Mammary epithelial cell (primary cell): Measurements from ENCODE around the gene MYH14.

Source experiments
- CTCF ChIP-seq, 2 donors: IDR thresholded peaks in 1 of 2; conservative IDR thresholded peaks in 1 of 2; 2 replicates each; pipeline ENCODE4 v1.5.1; 2011 to 2012; ENCODE audit warnings: inconsistent platforms in 2 of 2, low read length in 2 of 2, mild to moderate bottlenecking in 2 of 2, control low read depth in 1 of 2, low read depth in 1 of 2; ENCODE audit not compliant: insufficient read depth in 1 of 2; ENCODE audit errors: extremely low read depth in 1 of 2
- EZH2 ChIP-seq: IDR thresholded peaks from 2 replicates; pipeline ENCODE4 v1.6.1; 2012; ENCODE audit warnings: low read length, inconsistent platforms, borderline replicate concordance

DNA sequence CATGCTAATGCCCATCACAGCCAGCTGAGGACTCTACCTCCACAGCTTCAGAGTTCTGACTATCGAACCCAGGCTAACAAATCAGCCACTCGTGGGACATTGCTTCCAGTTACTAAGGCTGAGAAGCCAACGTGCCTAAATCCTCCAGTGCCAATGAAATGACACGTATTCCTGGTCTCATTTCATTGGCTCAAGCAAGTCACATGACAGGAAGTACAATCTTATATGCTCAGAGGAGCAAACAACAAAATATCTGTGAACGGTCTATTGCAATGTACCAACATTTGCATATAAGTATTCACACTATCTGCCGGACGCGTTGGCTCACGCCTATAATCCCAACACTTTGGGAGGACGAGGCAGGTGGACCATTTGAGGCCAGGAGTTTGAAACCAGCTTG lies 27.5 kb upstream of the MYH14 start:
- TF ChIP-seq EZH2 (no peak), CTCF (conservative IDR thresholded peaks at IDR 0.05 in 1 of 2, IDR thresholded peaks at IDR 0.05 in 1 of 2; ENCODE audit: extremely low read depth in 1 of 2, insufficient read depth in 1 of 2, low read depth in 1 of 2, low read length in 2 of 2) (no peak)
